ENCODE measurements around the gene ACOT7.
"Not testable (repeated sequence)": the region's sequence is repeated elsewhere in the genome, so short reads cannot be mapped to it uniquely, and the experiment has no call there.

The ACOT7 gene

DNA sequence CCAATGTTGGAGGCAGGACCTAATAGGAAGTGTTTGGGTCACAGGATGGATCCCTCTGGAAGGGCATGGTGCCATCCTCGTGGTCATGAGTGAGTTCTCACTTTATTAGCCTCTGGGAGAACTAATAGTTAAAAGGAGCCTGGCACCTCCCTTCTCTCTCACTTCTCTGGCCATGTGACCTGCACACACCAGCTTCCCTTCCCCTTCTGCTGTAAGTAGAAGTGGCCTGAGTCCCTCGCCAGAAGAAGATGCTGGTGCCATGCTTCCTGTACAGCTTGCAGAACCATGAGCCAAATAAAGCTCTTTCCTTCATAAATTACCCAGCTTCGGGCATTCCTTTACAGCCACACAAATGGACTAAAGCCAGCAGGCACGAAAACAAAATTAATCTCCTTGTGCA is 23.6 kb downstream of the ACOT7 start:
- H3K9ac ChIP-seq (ENCODE audit: low read length): no peak overlapping the region
- no peaks in the 10 kb centered on the region for H3K9me3 ChIP-seq (ENCODE audit: control insufficient read depth, low read length)
- peaks cover 12% of the 10 kb centered on the region for H3K4me1 ChIP-seq (ENCODE audit: control insufficient read depth, insufficient read depth, low read length)
- no peaks in the 10 kb centered on the region for H3K27me3 ChIP-seq (replicated peaks; ENCODE audit: control insufficient read depth, insufficient read depth, low read length)
- no peak overlapping the region for H3K4me3 ChIP-seq (ENCODE audit: low read length)
- no peaks in the 10 kb centered on the region for H3K36me3 ChIP-seq (ENCODE audit: control insufficient read depth, insufficient read depth, low read length, severe bottlenecking)
- no peak for DNase-seq (ENCODE audit: low read depth)

DNA sequence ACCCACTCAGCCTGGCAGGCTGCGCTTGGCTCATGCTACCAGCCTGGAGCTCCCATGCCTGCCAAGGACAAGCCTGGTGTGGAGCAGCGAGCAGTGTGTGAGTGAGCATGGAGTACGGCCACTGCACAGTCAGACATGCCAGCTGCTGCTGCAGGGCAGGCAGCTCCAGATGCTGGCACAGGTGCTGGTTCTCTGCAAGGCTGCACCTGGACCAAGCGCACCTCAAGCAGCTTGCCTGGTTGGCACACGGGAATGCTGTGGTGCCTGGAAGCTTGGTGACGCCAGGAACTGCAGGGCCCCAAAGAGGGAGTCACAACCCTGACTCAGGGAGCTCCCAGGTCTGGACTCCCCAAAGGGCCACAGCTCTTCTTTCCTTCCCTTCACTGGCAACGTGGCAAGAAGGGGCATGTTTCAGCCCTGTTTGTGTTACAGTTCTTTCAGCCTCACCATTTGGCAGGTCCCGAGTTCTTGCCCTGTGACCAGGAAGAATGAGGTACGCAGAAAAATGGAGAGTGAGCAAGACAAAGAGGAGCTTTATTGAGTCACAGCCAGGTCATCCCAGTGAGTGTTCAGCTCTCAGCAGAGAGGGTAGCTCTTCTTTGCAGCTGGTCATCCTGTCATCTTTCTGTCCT is 26.1 kb downstream of the ACOT7 start:
- H3K27me3 ChIP-seq (replicated peaks; ENCODE audit: control insufficient read depth, insufficient read depth, low read length): no peaks in the 10 kb centered on the region
- H3K9ac ChIP-seq (ENCODE audit: low read length): no peak overlapping the region
- no peak overlapping the region for H3K4me3 ChIP-seq (ENCODE audit: low read length)
- no peaks in the 10 kb centered on the region for H3K9me3 ChIP-seq (ENCODE audit: control insufficient read depth, low read length)
- peaks cover 12% of the 10 kb centered on the region for H3K4me1 ChIP-seq (ENCODE audit: control insufficient read depth, insufficient read depth, low read length)
- no peak for DNase-seq (ENCODE audit: low read depth)
- H3K36me3 ChIP-seq (ENCODE audit: control insufficient read depth, insufficient read depth, low read length, severe bottlenecking): no peaks in the 10 kb centered on the region

DNA sequence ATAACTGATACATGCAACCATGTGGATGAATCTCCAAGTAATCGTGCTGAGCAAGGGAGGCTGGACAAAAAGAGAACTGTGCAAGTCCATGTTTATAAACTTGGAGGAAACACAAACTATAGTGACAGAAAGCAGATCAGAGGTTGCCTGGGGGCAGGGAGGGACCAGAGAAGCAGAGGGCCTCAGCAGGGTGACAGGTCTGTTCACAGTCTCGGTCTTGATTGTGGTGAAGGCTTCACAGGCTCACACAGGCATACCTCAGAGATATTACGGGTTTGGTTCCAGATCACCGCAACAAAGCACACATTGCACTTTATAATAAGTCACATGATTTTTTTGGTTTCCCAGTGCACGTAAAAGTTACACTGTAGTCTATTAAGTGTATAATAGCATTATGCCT is 28.5 kb downstream of the ACOT7 start:
- Histone ChIP-seq H3K9me3 (ENCODE audit: control insufficient read depth, low read length) (no peaks in the 10 kb centered on the region), H3K9ac (ENCODE audit: low read length) (no peak overlapping the region), H3K4me1 (ENCODE audit: control insufficient read depth, insufficient read depth, low read length) (peaks cover 19% of the 10 kb centered on the region), H3K4me3 (ENCODE audit: low read length) (no peak overlapping the region), H3K36me3 (ENCODE audit: control insufficient read depth, insufficient read depth, low read length, severe bottlenecking) (no peaks in the 10 kb centered on the region), H3K27me3 (replicated peaks; ENCODE audit: control insufficient read depth, insufficient read depth, low read length) (no peaks in the 10 kb centered on the region)
- no peak for DNase-seq (ENCODE audit: low read depth)

DNA sequence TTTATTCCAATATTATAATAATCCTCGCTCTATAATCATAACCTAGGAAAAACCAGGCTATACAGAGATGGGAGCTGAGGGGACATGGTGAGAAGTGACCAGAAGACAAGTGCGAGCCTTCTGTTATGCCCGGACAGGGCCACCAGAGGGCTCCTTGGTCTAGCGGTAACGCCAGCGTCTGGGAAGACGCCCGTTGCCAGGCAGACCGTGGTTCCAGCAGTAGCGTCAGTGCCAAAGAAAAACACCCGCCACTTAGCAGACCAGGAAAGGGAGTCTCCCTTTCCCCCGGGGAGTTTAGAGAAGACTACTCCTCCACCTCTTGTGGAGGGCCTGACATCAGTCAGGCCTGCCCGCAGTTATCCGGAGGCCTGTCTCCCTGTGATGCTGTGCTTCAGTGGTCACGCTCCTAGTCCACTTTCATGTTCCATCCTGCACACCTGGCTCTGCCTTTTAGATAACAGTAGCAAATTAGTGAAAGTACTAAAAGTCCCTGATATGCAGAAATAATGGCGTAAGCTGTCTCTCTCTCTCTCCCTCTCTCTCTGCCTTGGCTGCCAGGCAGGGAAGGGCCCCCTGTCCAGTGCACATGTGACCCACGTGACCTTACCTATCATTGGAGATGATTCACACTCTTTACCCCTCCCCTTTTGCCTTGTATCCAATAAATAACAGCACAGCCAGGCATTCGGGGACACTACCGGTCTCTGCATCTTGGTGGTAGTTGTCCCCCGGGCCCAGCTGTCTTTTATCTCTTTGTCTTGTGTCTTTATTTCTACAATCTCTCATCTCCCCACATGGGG is 30.3 kb downstream of the ACOT7 start:
- H3K27me3 ChIP-seq (replicated peaks; ENCODE audit: control insufficient read depth, insufficient read depth, low read length); H3K9ac ChIP-seq (ENCODE audit: low read length); H3K4me3 ChIP-seq (ENCODE audit: low read length); H3K36me3 ChIP-seq (ENCODE audit: control insufficient read depth, insufficient read depth, low read length, severe bottlenecking); H3K9me3 ChIP-seq (ENCODE audit: control insufficient read depth, low read length): not testable (repeated sequence)
- DNase-seq (ENCODE audit: low read depth): peak; percentile 66
- H3K4me1 ChIP-seq (ENCODE audit: control insufficient read depth, insufficient read depth, low read length): peaks cover 22% of the 10 kb centered on the region

DNA sequence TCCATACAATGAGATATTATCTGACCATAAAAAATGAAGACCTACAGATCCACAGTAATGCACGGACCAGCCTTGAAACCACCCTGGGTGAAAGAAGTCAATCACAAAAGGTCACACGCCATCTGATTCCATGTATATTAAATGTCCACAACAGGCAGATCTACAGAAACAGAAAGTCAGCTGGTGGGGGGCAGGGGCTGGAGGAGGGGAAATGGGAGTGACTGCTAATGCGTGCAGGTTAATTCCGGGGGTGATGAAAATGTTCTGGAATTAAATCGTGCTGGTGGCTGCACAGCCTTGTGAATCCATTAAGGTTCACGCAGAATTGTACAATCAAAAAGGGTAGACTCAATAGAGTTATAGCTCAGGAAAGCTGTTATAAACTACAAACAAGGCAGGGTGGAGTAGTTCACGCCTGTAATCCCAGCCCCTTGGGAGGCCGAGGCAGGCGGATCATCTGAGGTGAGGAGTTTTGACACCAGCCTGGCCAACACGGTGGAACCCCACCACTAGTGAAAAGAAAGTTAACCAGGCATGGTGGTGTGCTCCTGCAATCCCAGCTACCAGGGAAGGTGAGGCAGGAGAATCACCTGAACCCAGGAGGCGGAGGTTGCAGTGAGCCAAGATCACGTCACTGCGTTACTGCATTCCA is 32.3 kb downstream of the ACOT7 start:
- peaks cover 19% of the 10 kb centered on the region for H3K4me1 ChIP-seq (ENCODE audit: control insufficient read depth, insufficient read depth, low read length)
- H3K9me3 ChIP-seq (ENCODE audit: control insufficient read depth, low read length): no peaks in the 10 kb centered on the region
- DNase-seq (ENCODE audit: low read depth): no peak
- no peaks in the 10 kb centered on the region for H3K36me3 ChIP-seq (ENCODE audit: control insufficient read depth, insufficient read depth, low read length, severe bottlenecking)
- H3K9ac ChIP-seq (ENCODE audit: low read length): no peak overlapping the region
- no peak overlapping the region for H3K4me3 ChIP-seq (ENCODE audit: low read length)
- no peaks in the 10 kb centered on the region for H3K27me3 ChIP-seq (replicated peaks; ENCODE audit: control insufficient read depth, insufficient read depth, low read length)

DNA sequence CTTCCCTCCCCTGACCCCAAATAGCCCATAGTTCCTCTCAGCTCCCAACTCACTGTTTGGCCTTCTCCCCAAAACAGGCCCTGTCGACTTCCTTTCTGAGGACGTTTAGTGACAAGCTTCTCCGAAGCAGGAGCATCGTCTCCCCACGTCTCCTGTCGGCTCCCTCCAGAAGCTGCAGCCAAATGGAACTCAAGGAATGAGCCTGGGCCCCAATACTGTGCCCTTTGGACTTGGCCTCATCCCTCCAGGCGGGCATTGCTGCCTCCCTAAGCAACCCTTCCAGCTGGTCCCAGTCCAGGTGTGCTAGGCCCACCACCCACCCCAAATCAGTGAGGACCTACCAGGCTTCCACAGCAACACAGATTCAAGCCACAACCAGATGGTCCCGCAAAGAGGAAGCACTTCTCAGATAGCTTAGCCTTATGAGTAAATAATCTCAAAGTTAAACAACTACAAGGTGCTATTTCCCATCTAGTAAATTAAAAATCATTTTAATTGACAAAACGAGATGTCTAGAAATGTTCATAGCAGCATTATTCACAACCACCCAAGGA is 33.0 kb downstream of the ACOT7 start:
- no peak for DNase-seq (ENCODE audit: low read depth)
- peaks cover 19% of the 10 kb centered on the region for H3K4me1 ChIP-seq (ENCODE audit: control insufficient read depth, insufficient read depth, low read length)
- H3K9me3 ChIP-seq (ENCODE audit: control insufficient read depth, low read length): no peaks in the 10 kb centered on the region
- H3K27me3 ChIP-seq (replicated peaks; ENCODE audit: control insufficient read depth, insufficient read depth, low read length): no peaks in the 10 kb centered on the region
- peak overlapping the region; percentile 71 for H3K9ac ChIP-seq (ENCODE audit: low read length)
- no peak overlapping the region for H3K4me3 ChIP-seq (ENCODE audit: low read length)
- H3K36me3 ChIP-seq (ENCODE audit: control insufficient read depth, insufficient read depth, low read length, severe bottlenecking): no peaks in the 10 kb centered on the region

DNA sequence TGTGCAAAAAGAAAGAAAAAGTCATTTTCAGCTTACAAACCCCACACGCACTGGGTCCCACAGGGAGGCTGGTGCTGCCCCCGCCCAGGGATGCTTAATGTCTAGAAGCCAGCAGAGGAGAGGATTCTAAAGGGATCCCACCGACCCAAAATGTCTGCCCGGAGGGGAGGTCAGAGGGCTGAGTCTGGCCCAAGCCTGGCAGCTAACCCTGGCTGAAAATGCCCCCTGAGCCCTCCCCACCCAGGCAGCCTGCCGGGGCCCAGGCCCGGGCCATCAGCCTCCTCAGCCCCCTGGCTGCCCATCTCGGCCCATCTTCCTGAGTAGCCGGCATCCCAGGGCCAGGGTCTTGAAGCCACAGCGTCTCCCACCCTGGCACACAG is 33.5 kb downstream of the ACOT7 start:
- no peaks in the 10 kb centered on the region for H3K9me3 ChIP-seq (ENCODE audit: control insufficient read depth, low read length)
- H3K4me3 ChIP-seq (ENCODE audit: low read length): no peak overlapping the region
- no peak for DNase-seq (ENCODE audit: low read depth)
- no peaks in the 10 kb centered on the region for H3K36me3 ChIP-seq (ENCODE audit: control insufficient read depth, insufficient read depth, low read length, severe bottlenecking)
- H3K27me3 ChIP-seq (replicated peaks; ENCODE audit: control insufficient read depth, insufficient read depth, low read length): no peaks in the 10 kb centered on the region
- H3K9ac ChIP-seq (ENCODE audit: low read length): peak overlapping the region; percentile 71
- H3K4me1 ChIP-seq (ENCODE audit: control insufficient read depth, insufficient read depth, low read length): peaks cover 19% of the 10 kb centered on the region

DNA sequence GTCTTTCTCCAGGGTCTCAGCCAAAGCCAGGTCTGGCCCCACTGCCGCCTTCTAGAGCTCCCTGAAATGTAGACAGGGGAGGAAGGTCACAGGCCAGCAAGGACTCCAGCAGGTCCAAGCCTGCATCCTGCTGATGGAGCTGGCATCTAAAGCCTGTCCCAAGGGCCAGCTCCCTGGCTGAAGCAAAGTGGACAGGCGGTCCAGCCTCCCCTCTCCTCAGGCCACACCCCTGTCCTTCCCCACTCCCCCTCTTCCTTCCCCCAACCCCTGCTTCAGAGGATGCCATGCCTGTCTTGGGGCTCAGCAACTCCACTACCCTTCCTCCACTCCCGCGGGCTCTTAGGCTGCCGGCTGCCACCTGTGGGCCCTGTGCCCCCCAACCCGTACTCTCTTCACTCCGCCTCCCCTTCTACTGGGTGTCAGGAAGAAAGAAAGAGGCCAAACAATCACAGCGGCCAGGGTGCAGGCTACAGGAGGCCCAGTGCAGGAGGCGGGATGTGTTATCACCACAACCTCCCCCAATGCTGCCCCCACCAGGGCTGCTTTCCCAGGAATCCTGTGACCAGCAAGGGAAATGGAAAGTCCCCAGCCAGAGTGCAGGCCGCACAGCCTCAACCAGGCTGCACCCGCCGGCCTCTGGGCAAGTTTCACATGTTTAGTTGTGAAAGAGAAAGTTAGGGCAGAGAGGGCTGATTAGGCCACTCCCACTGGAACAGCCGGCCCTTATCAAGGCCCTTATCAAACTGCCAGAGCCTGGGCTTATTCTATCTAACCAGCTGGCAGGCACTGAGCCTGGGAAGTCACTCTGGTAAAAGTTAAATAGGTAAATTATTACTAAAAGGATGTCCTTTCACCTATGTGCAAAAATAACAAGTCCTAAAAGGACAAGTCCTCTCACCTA is 34.1 kb downstream of the ACOT7 start:
- no peaks in the 10 kb centered on the region for H3K36me3 ChIP-seq (ENCODE audit: control insufficient read depth, insufficient read depth, low read length, severe bottlenecking)
- H3K27me3 ChIP-seq (replicated peaks; ENCODE audit: control insufficient read depth, insufficient read depth, low read length): no peaks in the 10 kb centered on the region
- peak; percentile 49 for DNase-seq (ENCODE audit: low read depth)
- no peak overlapping the region for H3K4me3 ChIP-seq (ENCODE audit: low read length)
- H3K4me1 ChIP-seq (ENCODE audit: control insufficient read depth, insufficient read depth, low read length): peaks cover 19% of the 10 kb centered on the region
- no peaks in the 10 kb centered on the region for H3K9me3 ChIP-seq (ENCODE audit: control insufficient read depth, low read length)
- H3K9ac ChIP-seq (ENCODE audit: low read length): peak overlapping the region; percentile 71

DNA sequence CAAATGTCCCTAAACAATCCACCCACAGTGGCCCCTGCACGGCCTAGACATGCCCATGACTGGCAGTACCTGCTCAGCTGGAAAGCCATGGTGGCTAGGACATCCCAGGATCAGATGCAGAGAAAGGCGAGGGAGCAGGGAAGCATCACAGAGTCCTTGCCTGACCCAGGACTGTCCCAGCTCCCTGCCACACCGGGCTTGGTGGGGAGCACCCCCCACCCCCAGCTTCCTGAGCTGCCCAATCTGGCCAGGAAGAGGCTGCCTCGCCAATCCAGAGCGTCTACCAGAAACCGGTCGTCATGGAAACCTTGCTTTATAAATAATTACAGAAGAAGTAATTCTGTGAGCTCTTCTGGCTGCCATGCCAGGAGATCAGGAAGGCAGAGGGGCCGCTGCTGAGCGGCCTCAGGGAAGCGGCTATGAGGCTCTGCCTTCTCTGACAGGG is 34.8 kb downstream of the ACOT7 start:
- no peak overlapping the region for H3K4me3 ChIP-seq (ENCODE audit: low read length)
- H3K27me3 ChIP-seq (replicated peaks; ENCODE audit: control insufficient read depth, insufficient read depth, low read length): no peaks in the 10 kb centered on the region
- H3K9ac ChIP-seq (ENCODE audit: low read length): no peak overlapping the region
- H3K4me1 ChIP-seq (ENCODE audit: control insufficient read depth, insufficient read depth, low read length): peaks cover 24% of the 10 kb centered on the region
- no peaks in the 10 kb centered on the region for H3K9me3 ChIP-seq (ENCODE audit: control insufficient read depth, low read length)
- no peaks in the 10 kb centered on the region for H3K36me3 ChIP-seq (ENCODE audit: control insufficient read depth, insufficient read depth, low read length, severe bottlenecking)
- peak; percentile 55 for DNase-seq (ENCODE audit: low read depth)

DNA sequence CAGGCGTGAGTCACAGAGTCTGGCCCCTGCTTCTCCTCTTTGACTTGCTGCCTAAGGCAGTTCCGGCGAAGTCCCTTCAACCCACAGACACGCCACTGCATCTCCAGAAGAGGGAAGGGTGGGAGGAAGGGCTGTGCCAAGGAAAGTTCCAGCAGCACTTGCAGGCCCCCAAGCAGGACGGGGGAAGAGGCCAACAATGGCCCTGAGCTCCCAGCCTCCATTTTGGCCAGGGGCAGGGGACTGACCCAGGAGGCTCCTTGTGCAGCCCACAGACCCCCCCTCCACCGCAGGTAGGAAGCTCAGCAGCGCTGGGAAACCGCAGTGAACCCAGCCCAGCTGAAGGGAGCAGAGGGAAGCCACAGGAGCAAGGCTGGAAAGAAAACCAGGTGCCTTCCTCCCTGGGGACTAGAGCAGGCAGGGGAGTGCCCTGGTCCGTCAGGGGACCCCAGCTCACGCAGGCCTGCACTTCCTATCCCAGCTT is 35.4 kb downstream of the ACOT7 start:
- DNase-seq (ENCODE audit: low read depth): no peak
- no peaks in the 10 kb centered on the region for H3K27me3 ChIP-seq (replicated peaks; ENCODE audit: control insufficient read depth, insufficient read depth, low read length)
- H3K9me3 ChIP-seq (ENCODE audit: control insufficient read depth, low read length): no peaks in the 10 kb centered on the region
- no peak overlapping the region for H3K4me3 ChIP-seq (ENCODE audit: low read length)
- no peak overlapping the region for H3K9ac ChIP-seq (ENCODE audit: low read length)
- peaks cover 26% of the 10 kb centered on the region for H3K4me1 ChIP-seq (ENCODE audit: control insufficient read depth, insufficient read depth, low read length)
- no peaks in the 10 kb centered on the region for H3K36me3 ChIP-seq (ENCODE audit: control insufficient read depth, insufficient read depth, low read length, severe bottlenecking)
